Measurements from ENCODE around the gene OLIG1. TPM values are rescaled to one million over a fixed set of nuclear protein-coding genes. Genes with fewer than 3 reads are reported as not detected.
A peak's percentile ranks its signal among the peaks of the same experiment; 100 is the strongest.

Gene OLIG1
- total and polyA plus RNA-seq, 5 donors, result 0.68 to 1.3 TPM; not detected in 3

DNA sequence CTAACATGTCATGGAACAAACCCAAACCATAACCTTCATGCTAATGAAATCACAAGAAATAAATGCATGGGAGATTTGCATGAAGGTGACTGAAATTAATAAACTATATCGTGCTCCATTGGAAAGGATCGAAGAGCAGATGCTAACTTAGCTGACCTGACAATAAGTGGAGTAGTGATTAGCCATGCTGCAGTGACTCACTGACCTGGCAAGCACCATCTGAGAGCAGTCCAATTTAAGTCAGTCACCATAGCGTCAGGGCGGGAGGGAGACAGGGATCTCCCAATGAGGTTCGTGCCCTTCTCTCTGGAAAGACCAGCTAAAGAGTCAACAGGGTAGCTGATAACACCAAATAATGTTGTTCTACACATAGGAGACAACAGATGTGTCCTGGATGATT is 22.7 kb upstream of the OLIG1 start:
- Histone ChIP-seq H3K4me1 (ENCODE audit: control insufficient read depth, insufficient read depth, low read length) (no peaks in the 10 kb centered on the region), H3K27ac (ENCODE audit: low read length) (no peak overlapping the region), H3K9me3 (ENCODE audit: control insufficient read depth, low read length) (no peaks in the 10 kb centered on the region), H3K27me3 (ENCODE audit: control insufficient read depth, insufficient read depth) (no peaks in the 10 kb centered on the region), H3K4me3 (ENCODE audit: low read length) (no peak overlapping the region)
- ATAC-seq (peak; percentile 52 to 64), DNase-seq (peak in 1 of 3 donors; percentile 49)
- WGBS, result 52% methylated on average over 5 of the region's 5 CpGs
- intact Hi-C loops (cut with DNase I), result no loop called here

- H3K4me1 ChIP-seq (ENCODE audit: control insufficient read depth, insufficient read depth, low read length), result no peaks in the 10 kb centered on the region
- DNase-seq (peak in 1 of 3 donors; percentile 57), ATAC-seq (peak; percentile 55 to 67)
- intact Hi-C loops (cut with DNase I), result no loop called here
- no peaks in the 10 kb centered on the region for H3K27me3 ChIP-seq (ENCODE audit: control insufficient read depth, insufficient read depth)
- H3K4me3 ChIP-seq (ENCODE audit: low read length), result no peak overlapping the region
- no peak overlapping the region for H3K27ac ChIP-seq (ENCODE audit: low read length)
- 73% methylated on average over 16 of the region's 16 CpGs for WGBS
- H3K9me3 ChIP-seq (ENCODE audit: control insufficient read depth, low read length), result no peaks in the 10 kb centered on the region
These were observed 18.0 kb upstream of the OLIG1 start for GRCh38 chr21:33051925-33052324.

DNA sequence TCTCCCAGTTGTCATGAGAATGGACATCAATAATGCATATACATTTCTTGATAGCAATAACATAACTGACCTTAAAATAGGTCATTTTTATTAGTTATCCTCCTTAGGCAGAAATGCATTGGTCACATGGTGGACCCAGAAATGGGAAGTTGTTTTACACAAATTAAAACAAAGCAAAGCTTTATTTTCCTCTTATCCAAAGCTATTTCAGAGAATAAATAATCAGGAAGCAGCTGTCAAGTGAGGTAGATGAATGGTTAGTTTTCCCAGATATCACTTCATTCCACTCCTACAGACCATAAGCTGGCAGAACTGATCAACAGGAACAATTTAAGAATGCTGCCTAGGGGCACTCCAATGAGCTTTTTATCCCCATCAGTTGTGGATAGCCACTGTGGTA is 16.0 kb upstream of the OLIG1 start:
- intact Hi-C loops (cut with DNase I), result no loop called here
- H3K27ac ChIP-seq (ENCODE audit: low read length), result no peak overlapping the region
- H3K4me3 ChIP-seq (ENCODE audit: low read length), result no peak overlapping the region
- no peaks in the 10 kb centered on the region for H3K9me3 ChIP-seq (ENCODE audit: control insufficient read depth, low read length)
- no peak for DNase-seq
- ATAC-seq, result no peak
- H3K4me1 ChIP-seq (ENCODE audit: control insufficient read depth, insufficient read depth, low read length), result no peaks in the 10 kb centered on the region
- H3K27me3 ChIP-seq (ENCODE audit: control insufficient read depth, insufficient read depth), result no peaks in the 10 kb centered on the region

GRCh38 chr21:33055991-33056390 is 13.9 kb upstream of the OLIG1 start:
- DNase-seq, result no peak
- no peaks in the 10 kb centered on the region for H3K27me3 ChIP-seq (ENCODE audit: control insufficient read depth, insufficient read depth)
- H3K4me3 ChIP-seq (ENCODE audit: low read length), result no peak overlapping the region
- no peaks in the 10 kb centered on the region for H3K9me3 ChIP-seq (ENCODE audit: control insufficient read depth, low read length)
- intact Hi-C loops (cut with DNase I), result no loop called here
- no peaks in the 10 kb centered on the region for H3K4me1 ChIP-seq (ENCODE audit: control insufficient read depth, insufficient read depth, low read length)
- H3K27ac ChIP-seq (ENCODE audit: low read length), result no peak overlapping the region
- WGBS, result 67% methylated on average over 5 of the region's 5 CpGs
- ATAC-seq, result no peak

- H3K27me3 ChIP-seq (ENCODE audit: control insufficient read depth, insufficient read depth), result no peaks in the 10 kb centered on the region
- intact Hi-C loops (cut with DNase I), result no loop called here
- H3K4me3 ChIP-seq (ENCODE audit: low read length), result no peak overlapping the region
- DNase-seq (no peak), ATAC-seq (peak in 1 of 2 donors; percentile 12)
- no peaks in the 10 kb centered on the region for H3K4me1 ChIP-seq (ENCODE audit: control insufficient read depth, insufficient read depth, low read length)
- H3K9me3 ChIP-seq (ENCODE audit: control insufficient read depth, low read length), result no peaks in the 10 kb centered on the region
- 85% methylated on average over 11 of the region's 11 CpGs for WGBS
- no peak overlapping the region for H3K27ac ChIP-seq (ENCODE audit: low read length)
These were observed 12.5 kb upstream of the OLIG1 start for GRCh38 chr21:33057385-33057940.

- WGBS, result 47% methylated on average over 6 of the region's 6 CpGs
- no peak overlapping the region for H3K4me3 ChIP-seq (ENCODE audit: low read length)
- no peak overlapping the region for H3K27ac ChIP-seq (ENCODE audit: low read length)
- DNase-seq (peak; percentile 43 to 84 (median 81)), ATAC-seq (peak; percentile 76 to 85)
- H3K27me3 ChIP-seq (ENCODE audit: control insufficient read depth, insufficient read depth), result no peaks in the 10 kb centered on the region
- no peaks in the 10 kb centered on the region for H3K9me3 ChIP-seq (ENCODE audit: control insufficient read depth, low read length)
- intact Hi-C loops (cut with DNase I), result no loop called here
- no peaks in the 10 kb centered on the region for H3K4me1 ChIP-seq (ENCODE audit: control insufficient read depth, insufficient read depth, low read length)
These were observed 11.4 kb upstream of the OLIG1 start for GRCh38 chr21:33058527-33058926.

DNA sequence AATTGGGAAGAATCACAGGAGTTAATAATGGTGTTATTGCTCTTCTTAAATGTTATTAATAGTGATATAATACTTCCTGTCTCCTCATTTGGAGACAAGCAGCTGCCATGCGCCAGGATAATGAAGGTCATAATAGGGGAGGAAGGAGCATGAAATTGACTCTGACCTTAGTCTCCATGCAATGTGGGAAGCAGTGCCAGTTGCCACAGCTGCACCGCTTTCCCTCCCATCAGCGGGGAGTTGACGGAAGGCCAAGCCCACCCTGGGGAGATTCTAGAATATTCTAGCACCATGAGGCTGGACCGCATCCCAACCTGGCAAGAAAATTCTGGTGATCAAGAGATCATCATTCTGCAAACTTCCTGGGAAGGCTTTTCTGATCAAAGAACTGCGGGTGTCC is 11.0 kb upstream of the OLIG1 start:
- H3K27me3 ChIP-seq (ENCODE audit: control insufficient read depth, insufficient read depth), result no peaks in the 10 kb centered on the region
- H3K27ac ChIP-seq (ENCODE audit: low read length), result no peak overlapping the region
- H3K9me3 ChIP-seq (ENCODE audit: control insufficient read depth, low read length), result no peaks in the 10 kb centered on the region
- ATAC-seq, result no peak
- 51% methylated on average over 6 of the region's 6 CpGs for WGBS
- H3K4me1 ChIP-seq (ENCODE audit: control insufficient read depth, insufficient read depth, low read length), result no peaks in the 10 kb centered on the region
- H3K4me3 ChIP-seq (ENCODE audit: low read length), result no peak overlapping the region
- intact Hi-C loops (cut with DNase I), result no loop called here
- no peak for DNase-seq

GRCh38 chr21:33059380-33059841 is 10.5 kb upstream of the OLIG1 start:
- no peaks in the 10 kb centered on the region for H3K27me3 ChIP-seq (ENCODE audit: control insufficient read depth, insufficient read depth)
- H3K4me1 ChIP-seq (ENCODE audit: control insufficient read depth, insufficient read depth, low read length), result no peaks in the 10 kb centered on the region
- 23% methylated on average over 2 of the region's 2 CpGs for WGBS
- no peak overlapping the region for H3K4me3 ChIP-seq (ENCODE audit: low read length)
- intact Hi-C loops (cut with DNase I), result no loop called here
- H3K9me3 ChIP-seq (ENCODE audit: control insufficient read depth, low read length), result no peaks in the 10 kb centered on the region
- DNase-seq, result no peak
- H3K27ac ChIP-seq (ENCODE audit: low read length), result no peak overlapping the region
- peak; percentile 41 to 50 for ATAC-seq

DNA sequence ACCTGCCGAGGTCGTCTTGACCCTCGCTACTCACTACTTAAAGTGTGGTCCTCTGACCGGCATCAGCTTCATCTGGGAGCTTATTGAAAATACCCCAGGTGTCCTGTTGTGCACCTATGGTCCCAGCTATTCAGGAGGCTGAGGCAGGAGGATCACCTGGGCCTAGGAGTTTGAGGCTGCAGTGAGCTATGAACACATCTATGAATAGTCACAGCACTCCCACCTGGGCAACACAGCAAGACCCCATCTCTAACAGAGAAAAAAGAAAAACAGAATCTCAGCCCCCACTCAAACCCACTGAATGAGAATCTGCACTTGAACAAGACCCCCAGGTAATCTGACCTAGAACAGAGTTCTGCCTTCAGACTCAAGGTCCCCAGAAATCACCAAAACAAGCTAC is 8.7 kb upstream of the OLIG1 start:
- Histone ChIP-seq H3K27ac (ENCODE audit: low read length) (no peak overlapping the region), H3K27me3 (ENCODE audit: control insufficient read depth, insufficient read depth) (no peaks in the 10 kb centered on the region), H3K4me3 (ENCODE audit: low read length) (no peak overlapping the region), H3K4me1 (ENCODE audit: control insufficient read depth, insufficient read depth, low read length) (no peaks in the 10 kb centered on the region), H3K9me3 (ENCODE audit: control insufficient read depth, low read length) (no peaks in the 10 kb centered on the region)
- 95% methylated on average over 4 of the region's 4 CpGs for WGBS
- intact Hi-C loops (cut with DNase I), result no loop called here
- DNase-seq (no peak), ATAC-seq (no peak)

- Histone ChIP-seq H3K4me3 (ENCODE audit: low read length) (no peak overlapping the region), H3K27ac (ENCODE audit: low read length) (no peak overlapping the region), H3K9me3 (ENCODE audit: control insufficient read depth, low read length) (no peaks in the 10 kb centered on the region), H3K4me1 (ENCODE audit: control insufficient read depth, insufficient read depth, low read length) (no peaks in the 10 kb centered on the region), H3K27me3 (ENCODE audit: control insufficient read depth, insufficient read depth) (no peaks in the 10 kb centered on the region)
- 84% methylated on average over 5 of the region's 5 CpGs for WGBS
- intact Hi-C loops (cut with DNase I), result no loop called here
- DNase-seq, result no peak
- ATAC-seq, result no peak
These were observed 6.5 kb upstream of the OLIG1 start for GRCh38 chr21:33063375-33063883.

DNA sequence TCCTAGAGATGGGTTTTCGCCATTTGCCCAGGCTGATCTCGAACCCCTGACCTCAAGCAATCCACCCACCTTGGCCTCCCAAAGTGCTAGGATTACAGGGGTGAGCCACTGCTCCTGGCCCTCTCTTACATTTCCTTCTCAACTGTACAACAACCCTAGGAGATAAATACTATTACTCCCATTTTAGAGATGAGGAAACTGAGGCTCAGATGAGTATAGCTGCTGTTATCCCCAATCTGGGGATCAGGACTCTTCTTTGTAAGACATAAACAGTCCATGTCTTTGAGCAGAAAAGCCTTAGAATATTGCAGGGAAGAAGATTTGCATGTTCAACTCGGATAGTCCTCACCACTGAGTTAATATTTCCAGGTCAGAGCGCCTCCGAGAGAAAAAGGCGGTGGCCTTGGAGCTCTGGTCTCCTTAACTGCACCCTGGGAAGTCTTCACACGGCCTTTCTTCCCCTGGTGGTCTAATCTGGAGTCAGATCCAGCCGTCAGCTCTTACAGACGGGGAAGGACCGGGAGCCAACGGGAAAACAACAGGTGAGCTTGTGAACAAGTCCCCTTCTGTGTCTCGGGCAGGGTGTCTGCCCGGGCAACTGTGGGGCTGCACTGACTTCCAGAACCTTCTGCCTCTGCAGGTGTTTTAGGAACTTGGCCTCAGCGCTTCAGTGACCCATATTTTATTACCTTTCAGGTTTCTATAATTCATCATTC is 5.9 kb upstream of the OLIG1 start:
- Histone ChIP-seq H3K27me3 (ENCODE audit: control insufficient read depth, insufficient read depth) (no peaks in the 10 kb centered on the region), H3K4me1 (ENCODE audit: control insufficient read depth, insufficient read depth, low read length) (no peaks in the 10 kb centered on the region), H3K4me3 (ENCODE audit: low read length) (no peak overlapping the region), H3K27ac (ENCODE audit: low read length) (no peak overlapping the region), H3K9me3 (ENCODE audit: control insufficient read depth, low read length) (no peaks in the 10 kb centered on the region)
- intact Hi-C loops (cut with DNase I), result no loop called here
- DNase-seq (no peak), ATAC-seq (no peak)
- 34% methylated on average over 14 of the region's 14 CpGs for WGBS

Measured in right cardiac atrium (tissue), 5 donors.